PC-3 (cell line): Measurements from ENCODE around the gene HOXC10. TPM values are rescaled to one million over a fixed set of nuclear protein-coding genes. Genes with fewer than 3 reads are reported as not detected.
A peak's percentile ranks its signal among the peaks of the same experiment; 100 is the strongest.

Experiments
- ATAC-seq: fragments of 200-7000 bp; cut with Tn5 transposase; 2 replicates; pipeline ENCODE4 v1.9.1; 2020; ENCODE audit warnings: mild to moderate bottlenecking, moderate library complexity
- BruUV-seq: library from RNA; stranded (reverse); fragments of 400-500 nt; replicated peaks from 2 replicates; lab custom pipeline; 2021; lab: Mats Ljungman, UMichigan
- CTCF ChIA-PET: fragments of 300-600 bp; sonication (Branson Sonifier 250); formaldehyde crosslinking; loops from one replicate; lab custom pipeline; 2022; ENCODE audit warnings: antibody characterized with exemption; lab: Charles Lee
- POLR2A ChIA-PET: fragments of 300-600 bp; sonication (Branson Sonifier 250); formaldehyde crosslinking; loops from one replicate; lab custom pipeline; 2022; ENCODE audit warnings: antibody characterized with exemption; ENCODE audit not compliant: unreplicated experiment; lab: Charles Lee
- DNase-seq: peaks from one replicate; pipeline ENCODE4 v3.0.0-alpha.2; 2015
- H2AFZ ChIP-seq: fragments of 300-600 bp; sonication (generic); 2 replicates; pipeline ENCODE4 v1.6.0; 2016; ENCODE audit warnings: antibody characterized with exemption, low read length
- H3F3A ChIP-seq: fragments of 300-600 bp; sonication (generic); one replicate; pipeline ENCODE4 v1.6.0; 2017; ENCODE audit warnings: antibody characterized with exemption, low read length, control low read depth, mild to moderate bottlenecking; ENCODE audit not compliant: unreplicated experiment
- H3K27ac ChIP-seq: fragments of 300-600 bp; sonication (generic); 2 replicates; pipeline ENCODE4 v1.5.1; 2016; ENCODE audit warnings: mild to moderate bottlenecking, low read length
- H3K27me3 ChIP-seq: fragments of 300-600 bp; sonication (generic); 2 replicates; pipeline ENCODE4 v1.6.1; 2016; ENCODE audit warnings: low read length, mixed read lengths
- H3K36me3 ChIP-seq: fragments of 300-600 bp; sonication (generic); 2 replicates; pipeline ENCODE4 v1.6.1; 2016; ENCODE audit warnings: low read depth, mixed run types, low read length, mixed read lengths
- H3K4me1 ChIP-seq: fragments of 300-600 bp; sonication (generic); 2 replicates; pipeline ENCODE4 v1.5.1; 2016; ENCODE audit warnings: low read length; ENCODE audit not compliant: insufficient read depth
- H3K4me2 ChIP-seq: fragments of 300-600 bp; sonication (generic); 2 replicates; pipeline ENCODE4 v1.6.0; 2016; ENCODE audit warnings: low read length
- H3K4me3 ChIP-seq: fragments of 300-600 bp; sonication (generic); 2 replicates; pipeline ENCODE4 v1.5.1; 2016; ENCODE audit warnings: mild to moderate bottlenecking, low read length, mixed read lengths
- H3K79me2 ChIP-seq: fragments of 300-600 bp; sonication (generic); 2 replicates; pipeline ENCODE4 v1.6.1; 2017; ENCODE audit warnings: low read length, mixed read lengths
- H3K9ac ChIP-seq: fragments of 300-600 bp; sonication (generic); 2 replicates; pipeline ENCODE4 v1.6.0; 2016; ENCODE audit warnings: mild to moderate bottlenecking, low read length
- H3K9me2 ChIP-seq: fragments of 300-600 bp; sonication (generic); replicated peaks from 2 replicates; pipeline ENCODE4 v1.6.1; 2016; ENCODE audit warnings: mixed run types, low read length, mixed read lengths
- H3K9me3 ChIP-seq: fragments of 300-600 bp; sonication (generic); 2 replicates; pipeline ENCODE4 v1.6.1; 2016; ENCODE audit warnings: low read length, mixed read lengths
- H4K20me1 ChIP-seq: fragments of 300-600 bp; sonication (generic); 2 replicates; pipeline ENCODE4 v1.6.1; 2016; ENCODE audit warnings: low read length, mixed read lengths
- CTCF ChIP-seq: fragments of 300-600 bp; sonication (generic); conservative IDR thresholded peaks from 2 replicates; pipeline ENCODE4 v1.5.1; 2017; ENCODE audit warnings: antibody characterized with exemption, low read depth, mild to moderate bottlenecking, low read length
- EZH2 ChIP-seq: fragments of 300-600 bp; sonication (generic); IDR thresholded peaks from one replicate; pipeline ENCODE4 v1.6.1; 2017; ENCODE audit warnings: antibody characterized with exemption, mild to moderate bottlenecking, low read length; ENCODE audit not compliant: unreplicated experiment
- EZH2phosphoT487 ChIP-seq: fragments of 300-600 bp; sonication (generic); IDR thresholded peaks from 2 replicates; pipeline ENCODE4 v1.6.1; 2018; ENCODE audit warnings: mild to moderate bottlenecking, antibody characterized with exemption, low read length, borderline replicate concordance
- intact Hi-C: fragments of 100-400 bp; cut with micrococcal nuclease; formaldehyde crosslinking; loops from 2 replicates; pipeline ENCODE4 v1.9.0; 2023
- total RNA-seq: library from RNA; depleted of rRNA; stranded (reverse); fragments of >200 nt; gene quantifications from 2 replicates; pipeline ENCODE4 v1.2.3, GENCODE V29; 2014

The HOXC10 gene
- total RNA-seq, 1 experiment from 2014 or later, result 0.69 TPM

GRCh38 chr12:54007538-54008259, 22.8 kb downstream of the HOXC10 start:
- H3K9ac ChIP-seq, result no peak overlapping the region
- H3K27me3 ChIP-seq, result no peaks in the 10 kb centered on the region
- peaks cover 24% of the 10 kb centered on the region for H3K79me2 ChIP-seq
- no peak overlapping the region for H3K4me3 ChIP-seq
- no peak overlapping the region for H3K27ac ChIP-seq
- no TSS peak for BruUV-seq
- H3K4me1 ChIP-seq, result peaks cover 38% of the 10 kb centered on the region
- CTCF ChIA-PET, result interaction anchor here (0.6 to 1.1 kb wide), 2 partner anchors 10 to 194 kb away, joined by 3 read pairs; no protein-coding TSS in a partner anchor
- no peaks in the 10 kb centered on the region for H3K36me3 ChIP-seq
- ATAC-seq, result no peak
- H3K4me2 ChIP-seq, result peak overlapping the region; percentile 47; the same call in 1 of the 2 replicates
- POLR2A ChIA-PET, result interaction anchor here (0.5 kb wide), 1 partner anchor 184 kb away, joined by 14 read pairs; no protein-coding TSS in a partner anchor
- no peaks in the 10 kb centered on the region for H3K9me3 ChIP-seq
- intact Hi-C loops, result no loop called here
- H3F3A ChIP-seq, result no peaks in the 10 kb centered on the region
- H2AFZ ChIP-seq, result no peak overlapping the region
- TF ChIP-seq EZH2phosphoT487 (no peak), EZH2 (no peak), CTCF (no peak)
- no peaks in the 10 kb centered on the region for H3K9me2 ChIP-seq
- no peaks in the 10 kb centered on the region for H4K20me1 ChIP-seq
- DNase-seq, result no peak

- POLR2A ChIA-PET, result no interaction called here
- CTCF ChIA-PET, result interaction anchor here (0.6 to 1.2 kb wide), 2 partner anchors 9 to 193 kb away, joined by 3 to 21 read pairs; no protein-coding TSS in a partner anchor
- no peaks in the 10 kb centered on the region for H3K9me2 ChIP-seq
- DNase-seq (no peak), ATAC-seq (no peak)
- no peaks in the 10 kb centered on the region for H3K36me3 ChIP-seq
- no peak overlapping the region for H2AFZ ChIP-seq
- no peaks in the 10 kb centered on the region for H4K20me1 ChIP-seq
- H3F3A ChIP-seq, result no peaks in the 10 kb centered on the region
- no TSS peak for BruUV-seq
- H3K27ac ChIP-seq, result no peak overlapping the region
- no peak overlapping the region for H3K9ac ChIP-seq
- no peaks in the 10 kb centered on the region for H3K9me3 ChIP-seq
- peak overlapping the region; percentile 78 for H3K4me3 ChIP-seq
- H3K4me1 ChIP-seq, result peaks cover 43% of the 10 kb centered on the region
- TF ChIP-seq EZH2phosphoT487 (no peak), CTCF (no peak), EZH2 (no peak)
- intact Hi-C loops, result no loop called here
- H3K79me2 ChIP-seq, result peaks cover 24% of the 10 kb centered on the region
- H3K4me2 ChIP-seq, result peak overlapping the region; percentile 47
- no peaks in the 10 kb centered on the region for H3K27me3 ChIP-seq
Measured at GRCh38 chr12:54008260-54008552, 23.3 kb downstream of the HOXC10 start.
